Kidney (tissue), 14 donors: ENCODE results near the gene CTDNEP1. TPM values are rescaled to one million over a fixed set of nuclear protein-coding genes. Genes with fewer than 3 reads are reported as not detected.

ENCODE experiments used
- DNase-seq, 5 donors: peaks; one replicate each; pipeline ENCODE4 v3.0.0-alpha.2; 2013 to 2020
- FAIRE-seq: peaks from 2 replicates; lab custom pipeline; 2012; peaks lifted over from hg19 to GRCh38; lab: Jason Lieb, UNC
- H3K27ac ChIP-seq, 2 donors: one replicate each; pipeline ENCODE4 v1.7.0; 2013; ENCODE audit warnings: low read depth in 2 of 2, low read length in 2 of 2, inconsistent platforms in 1 of 2
- H3K27me3 ChIP-seq: one replicate; pipeline ENCODE4 v1.7.1; 2013; ENCODE audit warnings: low read length, inconsistent platforms; ENCODE audit not compliant: control insufficient read depth, insufficient read depth
- H3K36me3 ChIP-seq, 3 donors: one replicate each; pipeline versions ENCODE4 v1.7.0 to v1.7.1; 2013; ENCODE audit warnings: low read length in 3 of 3, control low read depth in 1 of 3, inconsistent platforms in 1 of 3; ENCODE audit not compliant: insufficient read depth in 3 of 3, control insufficient read depth in 2 of 3
- H3K4me1 ChIP-seq, 3 donors: one replicate each; pipeline versions ENCODE4 v1.7.0 to v1.7.1; 2013; ENCODE audit warnings: low read length in 3 of 3, inconsistent platforms in 1 of 3, low read depth in 1 of 3; ENCODE audit not compliant: control insufficient read depth in 2 of 3, insufficient read depth in 2 of 3
- H3K4me3 ChIP-seq, 3 donors: one replicate each; pipeline versions ENCODE4 v1.7.0 to v1.8.1; 2013; ENCODE audit warnings: low read length in 3 of 3, control low read depth in 1 of 3, inconsistent platforms in 1 of 3
- H3K9ac ChIP-seq, 3 donors: one replicate each; pipeline versions ENCODE4 v1.7.0 to v1.7.1; 2013; ENCODE audit warnings: low read length in 3 of 3, control low read depth in 1 of 3, inconsistent platforms in 1 of 3
- H3K9me3 ChIP-seq, 3 donors: one replicate each; pipeline versions ENCODE4 v1.7.0 to v1.7.1; 2013; ENCODE audit warnings: low read length in 3 of 3, control low read depth in 1 of 3, inconsistent platforms in 1 of 3; ENCODE audit not compliant: control insufficient read depth in 2 of 3, insufficient read depth in 1 of 3
- intact Hi-C: fragments of 100-400 bp; cut with DNase I; formaldehyde crosslinking; loops from one replicate; pipeline ENCODE4 v1.11.1; 2022
- polyA plus RNA-seq: library from polyadenylated mRNA; stranded (reverse); fragments of 350-450 nt; fragmentation: Illumina TruSeq; extraction: RNeasy Lipid Tissue Mini Kit (QIAGEN cat#74804); gene quantifications from one replicate; pipeline ENCODE4 v1.2.3, GENCODE V29; 2014; ENCODE audit warnings: low read depth, low replicate concordance; ENCODE audit not compliant: insufficient read depth
- total RNA-seq: library from RNA; stranded (reverse); fragmentation: NEBNext Ultra II Directional; extraction: Animal tissue kit (Norgen Biotek cat#: 25700); gene quantifications from one replicate; pipeline ENCODE4 v1.2.1, GENCODE V29; 2021
- TF ChIP-seq, protein P1 (sequence below): IDR thresholded peaks from 3 replicates; pipeline ENCODE4 v1.5.1; 2012; ENCODE audit warnings: mild to moderate bottlenecking, moderate library complexity, borderline replicate concordance; ENCODE audit not compliant: insufficient read depth; ENCODE audit errors: extremely low read depth
- donor health status: control.
- donor health status: control.
- donor health status: control.
- donor health status: control.
- donor health status: control.
- donor health status: DM: yes; HTN: yes; CAD: no.
- donor health status: Normal renal cell carcinoma (clear cell type).

Gene CTDNEP1
- total and polyA plus RNA-seq, 2 donors from 2014 or later = 113 to 124 TPM

DNA sequence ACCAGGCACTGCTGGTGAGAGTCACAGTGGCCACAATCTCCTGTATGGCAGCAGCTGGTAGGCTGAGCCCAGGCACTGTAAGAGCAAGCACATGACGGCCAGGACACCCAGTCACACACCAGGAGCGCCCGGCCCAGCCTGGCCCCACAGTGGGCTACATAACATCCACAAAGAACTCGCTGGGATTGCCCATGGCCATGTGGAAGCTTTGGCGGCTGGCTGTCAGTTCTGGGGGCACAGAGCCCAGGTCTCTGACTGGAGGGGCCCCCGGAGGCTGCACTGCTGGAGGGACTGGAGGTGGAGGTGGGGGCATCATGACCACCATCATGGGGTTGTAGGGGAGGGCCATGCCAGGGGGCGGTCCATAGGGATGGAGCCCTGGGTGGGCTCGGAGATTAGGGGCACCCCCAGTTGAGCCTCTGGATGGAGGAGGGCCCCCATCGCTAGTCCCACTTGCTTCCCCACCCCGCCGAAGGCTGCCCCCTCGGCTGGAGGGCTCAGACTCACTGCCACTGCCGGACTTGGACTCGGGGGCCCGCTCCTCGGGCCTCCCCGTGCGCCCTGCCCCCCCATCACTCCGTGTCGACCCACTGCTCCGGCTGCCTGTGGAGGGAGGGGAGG is 25.7 kb downstream of the CTDNEP1 start:
- TF ChIP-seq, protein P1, sequence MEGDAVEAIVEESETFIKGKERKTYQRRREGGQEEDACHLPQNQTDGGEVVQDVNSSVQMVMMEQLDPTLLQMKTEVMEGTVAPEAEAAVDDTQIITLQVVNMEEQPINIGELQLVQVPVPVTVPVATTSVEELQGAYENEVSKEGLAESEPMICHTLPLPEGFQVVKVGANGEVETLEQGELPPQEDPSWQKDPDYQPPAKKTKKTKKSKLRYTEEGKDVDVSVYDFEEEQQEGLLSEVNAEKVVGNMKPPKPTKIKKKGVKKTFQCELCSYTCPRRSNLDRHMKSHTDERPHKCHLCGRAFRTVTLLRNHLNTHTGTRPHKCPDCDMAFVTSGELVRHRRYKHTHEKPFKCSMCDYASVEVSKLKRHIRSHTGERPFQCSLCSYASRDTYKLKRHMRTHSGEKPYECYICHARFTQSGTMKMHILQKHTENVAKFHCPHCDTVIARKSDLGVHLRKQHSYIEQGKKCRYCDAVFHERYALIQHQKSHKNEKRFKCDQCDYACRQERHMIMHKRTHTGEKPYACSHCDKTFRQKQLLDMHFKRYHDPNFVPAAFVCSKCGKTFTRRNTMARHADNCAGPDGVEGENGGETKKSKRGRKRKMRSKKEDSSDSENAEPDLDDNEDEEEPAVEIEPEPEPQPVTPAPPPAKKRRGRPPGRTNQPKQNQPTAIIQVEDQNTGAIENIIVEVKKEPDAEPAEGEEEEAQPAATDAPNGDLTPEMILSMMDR = no peak
- DNase-seq (peak in 2 of 5 donors; percentile 38 to 66), FAIRE-seq (no peak)
- intact Hi-C loops = no loop called here
- Histone ChIP-seq H3K9me3 (no peaks in the 10 kb centered on the region), H3K36me3 (peaks cover 5 to 75% (median 46%) of the 10 kb centered on the region in 3 donors), H3K27ac (no peak overlapping the region), H3K9ac (no peak overlapping the region), H3K4me1 (peaks cover 0 to 28% (median 12%) of the 10 kb centered on the region in 3 donors), H3K27me3 (no peaks in the 10 kb centered on the region), H3K4me3 (no peak overlapping the region)

GRCh38 chr17:7224661-7225111 is 26.8 kb downstream of the CTDNEP1 start:
- peak in 1 of 5 donors; percentile 64 for DNase-seq
- Histone ChIP-seq H3K4me3 (no peak overlapping the region), H3K9ac (no peak overlapping the region), H3K27ac (no peak overlapping the region), H3K27me3 (no peaks in the 10 kb centered on the region), H3K4me1 (peaks cover 0 to 34% (median 17%) of the 10 kb centered on the region in 3 donors), H3K9me3 (no peaks in the 10 kb centered on the region), H3K36me3 (peaks cover 5 to 68% (median 47%) of the 10 kb centered on the region in 3 donors)
- TF ChIP-seq, protein P1 = no peak
- FAIRE-seq = no peak
- intact Hi-C loops = no loop called here

GRCh38 chr17:7224110-7224509 is 27.4 kb downstream of the CTDNEP1 start:
- FAIRE-seq (no peak), DNase-seq (peak in 1 of 5 donors; percentile 78)
- TF ChIP-seq, protein P1 = no peak
- H3K27ac ChIP-seq = no peak overlapping the region
- H3K4me3 ChIP-seq = no peak overlapping the region
- H3K4me1 ChIP-seq = peaks cover 2 to 39% (median 21%) of the 10 kb centered on the region in 3 donors
- no peaks in the 10 kb centered on the region for H3K9me3 ChIP-seq
- intact Hi-C loops = no loop called here
- H3K9ac ChIP-seq = no peak overlapping the region
- peaks cover 5 to 62% (median 42%) of the 10 kb centered on the region in 3 donors for H3K36me3 ChIP-seq
- H3K27me3 ChIP-seq = no peaks in the 10 kb centered on the region
